ENCODE measurements around the gene FNDC3B.

DNA sequence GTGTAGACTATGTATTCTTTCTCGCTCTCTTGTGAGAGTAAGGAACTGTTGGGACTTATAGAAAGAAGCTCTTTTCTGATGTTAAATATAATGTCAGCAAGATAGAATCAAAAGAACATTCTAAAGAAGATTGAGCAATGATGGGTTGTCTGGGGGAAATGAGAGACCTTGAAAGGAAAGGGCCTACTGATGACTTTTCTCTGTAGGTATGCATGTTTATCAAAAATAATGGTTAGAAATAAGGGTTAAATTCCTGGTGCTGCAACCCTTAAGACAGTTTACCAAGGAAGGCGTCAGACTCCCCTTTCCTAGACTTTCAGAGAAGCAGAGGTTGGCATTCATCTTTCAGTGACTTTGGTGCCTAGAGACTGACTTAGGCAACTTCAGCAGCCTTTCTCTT lies 339.1 kb downstream of the FNDC3B start:
- TF ChIP-seq POLR2A (IDR thresholded peaks at IDR 0.05; ENCODE audit: low read depth, low read length) (no peak), TAF1 (IDR thresholded peaks at IDR 0.05; ENCODE audit: borderline replicate concordance, low read depth, low read length) (no peak), POLR2AphosphoS5 (IDR thresholded peaks at IDR 0.05; ENCODE audit: low read depth, low read length) (no peak)

Measured in GM12892 (cell line).